Stimulated activated naive CD4-positive, alpha-beta T cell (primary cell): ENCODE measurements around the gene BSDC1.
A peak's percentile ranks its signal among the peaks of the same experiment; 100 is the strongest.

Experiments used
- DNase-seq, 6 experiments: peaks; one replicate each; lab custom pipeline; 2025; lab: John Stamatoyannopoulos, UW

Gene BSDC1

DNA sequence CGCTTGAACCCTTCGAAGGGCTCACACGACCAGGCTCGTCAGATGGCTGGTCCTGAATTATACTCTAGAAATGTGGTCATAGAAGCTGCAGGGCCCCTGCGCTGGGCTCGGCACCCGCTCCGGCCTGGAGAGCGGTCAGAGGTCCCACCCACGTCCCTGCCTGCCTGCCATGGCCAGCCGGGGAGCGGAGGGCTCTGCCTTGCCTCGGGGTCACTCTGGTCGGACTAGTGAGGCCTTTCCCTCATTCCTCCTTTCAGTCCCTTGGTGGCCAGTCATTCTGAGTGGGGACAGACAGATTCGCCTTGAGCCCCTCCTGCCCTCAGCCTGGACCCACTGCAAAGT lies 57.7 kb downstream of the BSDC1 start:
- DNase-seq, result no peak

GRCh38 chr1:32335790-32336590 lies 58.3 kb downstream of the BSDC1 start, which contains the start of gene MARCKSL1:
Gene MARCKSL1, minus strand, starts transcription at chr1:32336233. Its CDS starts 200 bp downstream, at chr1:32336033.
- peak; percentile 76 to 90 (median 88) for DNase-seq

- peak in 1 of 6 experiments; percentile 44 for DNase-seq
Measured at GRCh38 chr1:32335535-32335789, 58.8 kb downstream of the BSDC1 start.

DNA sequence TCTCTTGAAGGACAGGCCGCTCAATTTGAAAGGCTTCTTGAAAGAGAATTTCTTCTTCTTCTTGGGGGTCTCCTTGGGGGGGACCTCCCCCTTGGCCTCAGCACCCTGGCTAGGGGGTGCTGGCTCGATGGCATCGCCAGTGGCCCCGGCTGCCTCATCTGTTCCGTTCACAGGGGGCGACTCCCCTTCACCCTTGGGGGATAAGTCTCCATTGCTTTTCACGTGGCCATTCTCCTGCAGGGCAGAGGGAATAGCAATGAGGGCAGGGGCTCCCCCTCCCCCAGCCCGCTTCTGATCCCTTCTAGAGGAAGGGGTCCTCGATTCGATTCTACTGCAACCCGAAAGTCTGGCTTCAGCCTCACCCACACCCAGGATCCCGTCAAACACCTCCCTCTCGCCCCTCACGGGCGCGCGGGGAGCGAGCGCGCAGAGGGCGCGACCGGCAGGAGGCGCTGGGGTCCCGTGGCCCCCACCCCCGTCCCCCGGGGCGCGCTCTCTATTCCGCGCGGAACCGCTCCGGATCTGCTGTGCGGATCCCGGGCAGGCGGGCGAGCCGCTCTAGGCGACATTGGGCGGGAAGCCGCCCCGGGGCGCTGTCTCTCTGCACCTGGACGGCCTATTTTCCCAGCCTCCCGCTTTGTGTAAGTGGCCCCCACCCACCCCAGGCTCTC lies 59.2 kb downstream of the BSDC1 start:
- peak; percentile 47 to 80 (median 70) for DNase-seq

DNA sequence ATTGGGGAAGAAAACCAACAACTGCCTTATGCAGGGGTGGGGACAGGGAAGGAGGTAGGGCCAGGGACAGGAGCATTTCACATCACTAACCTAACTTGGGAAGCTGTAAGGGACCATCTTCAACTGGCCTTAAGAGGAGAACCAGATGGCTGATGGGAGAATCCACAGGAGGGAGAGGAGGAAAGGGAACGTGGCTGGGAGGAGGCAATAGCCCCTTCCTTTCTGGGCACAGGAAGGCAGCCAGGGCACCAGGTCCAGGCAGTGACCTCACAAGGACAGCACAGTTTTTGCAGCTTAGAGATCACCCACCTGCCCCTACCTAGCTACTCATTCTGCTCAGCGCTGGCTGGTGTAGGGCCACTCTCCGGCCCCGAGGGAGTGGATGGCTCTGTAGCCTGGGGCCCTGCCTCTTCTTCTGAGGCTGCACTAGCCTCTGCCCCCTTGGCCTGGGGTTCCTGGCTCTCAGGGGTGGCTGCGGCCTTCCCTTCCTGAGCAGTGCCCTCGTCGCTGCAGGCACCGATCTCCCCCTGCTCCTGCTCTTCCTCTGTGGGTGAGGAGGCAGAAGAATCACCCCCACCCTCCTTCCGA lies 59.9 kb downstream of the BSDC1 start:
- DNase-seq, result no peak

- DNase-seq, result no peak
Measured at GRCh38 chr1:32333251-32333963, 60.8 kb downstream of the BSDC1 start.

DNA sequence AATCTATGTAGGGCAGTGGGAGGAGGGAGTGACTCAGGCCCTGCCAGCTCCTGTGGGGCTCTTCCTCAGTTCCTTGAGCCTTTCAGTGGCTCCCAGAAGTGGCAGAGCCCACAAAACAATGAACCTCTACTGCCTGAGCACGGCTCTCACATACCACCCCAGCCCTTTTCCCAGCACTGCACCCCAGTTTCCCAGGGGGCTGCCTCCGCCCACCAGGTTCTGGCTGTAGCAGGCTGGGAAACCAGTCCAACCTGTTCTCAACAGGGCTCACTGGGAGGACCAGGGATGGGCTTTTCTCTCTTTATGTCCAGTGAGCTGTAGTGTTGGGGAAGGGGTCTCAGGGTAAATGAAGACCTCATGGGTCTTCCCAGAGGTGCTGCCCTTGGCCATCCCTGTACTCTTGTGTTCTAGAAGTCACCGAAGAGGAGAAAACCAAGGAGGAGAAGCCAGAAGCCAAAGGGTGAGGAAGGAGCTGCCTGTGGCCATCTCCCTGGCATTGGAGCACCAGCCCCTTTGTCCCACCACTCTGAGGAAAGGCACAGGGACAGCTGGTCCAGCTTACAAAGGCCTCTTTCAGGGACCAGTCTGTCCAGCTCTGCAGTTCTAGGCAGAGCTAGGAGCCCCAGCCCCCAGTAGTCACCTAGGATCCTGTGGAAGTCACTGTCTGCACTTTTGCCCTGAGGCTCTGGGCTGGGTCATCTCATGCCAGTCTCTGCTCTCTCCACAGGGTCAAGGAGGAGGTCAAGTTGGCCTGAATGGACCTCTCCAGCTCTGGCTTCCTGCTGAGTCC lies 61.8 kb downstream of the BSDC1 start:
- no peak for DNase-seq

DNA sequence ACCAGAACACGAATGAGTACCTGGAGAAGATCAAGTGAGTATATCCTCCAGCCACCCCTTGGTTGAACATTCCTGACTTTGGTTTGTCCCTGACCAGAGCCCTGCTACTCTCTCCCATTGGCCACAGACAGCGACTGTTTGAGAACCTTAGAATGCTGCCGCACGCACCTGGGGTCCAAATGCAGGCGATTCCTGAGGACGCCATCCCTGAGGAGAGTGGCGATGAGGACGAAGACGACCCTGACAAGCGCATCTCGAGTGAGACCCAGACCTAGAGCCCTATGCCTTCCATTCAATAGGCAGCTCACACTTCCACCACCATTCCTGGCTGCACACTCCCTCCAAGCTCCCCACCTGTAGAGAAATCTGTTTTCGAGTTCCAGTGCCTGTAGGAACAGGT lies 62.7 kb downstream of the BSDC1 start:
- DNase-seq, result no peak

DNA sequence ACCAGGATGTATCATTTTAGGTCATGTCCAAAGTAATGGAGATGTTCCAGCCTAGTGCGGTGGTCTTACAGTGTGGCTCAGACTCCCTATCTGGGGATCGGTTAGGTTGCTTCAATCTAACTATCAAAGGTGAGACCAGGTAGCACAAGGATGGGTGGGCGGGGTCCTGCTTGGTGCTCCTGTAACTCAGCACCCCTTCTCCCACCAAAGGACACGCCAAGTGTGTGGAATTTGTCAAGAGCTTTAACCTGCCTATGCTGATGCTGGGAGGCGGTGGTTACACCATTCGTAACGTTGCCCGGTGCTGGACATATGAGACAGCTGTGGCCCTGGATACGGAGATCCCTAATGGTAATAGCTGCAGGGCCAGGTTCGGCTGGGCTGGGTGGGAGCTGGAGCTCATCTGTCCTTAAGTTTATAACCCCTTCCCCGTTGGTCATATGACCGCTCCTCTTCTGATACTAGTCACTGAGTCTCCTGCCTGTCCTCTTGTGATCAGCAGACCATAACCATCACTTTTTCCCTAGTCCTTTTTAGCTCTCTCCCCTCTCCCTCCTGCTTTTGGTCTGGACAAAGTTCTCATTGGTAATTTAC lies 63.6 kb downstream of the BSDC1 start:
- DNase-seq, result no peak

DNA sequence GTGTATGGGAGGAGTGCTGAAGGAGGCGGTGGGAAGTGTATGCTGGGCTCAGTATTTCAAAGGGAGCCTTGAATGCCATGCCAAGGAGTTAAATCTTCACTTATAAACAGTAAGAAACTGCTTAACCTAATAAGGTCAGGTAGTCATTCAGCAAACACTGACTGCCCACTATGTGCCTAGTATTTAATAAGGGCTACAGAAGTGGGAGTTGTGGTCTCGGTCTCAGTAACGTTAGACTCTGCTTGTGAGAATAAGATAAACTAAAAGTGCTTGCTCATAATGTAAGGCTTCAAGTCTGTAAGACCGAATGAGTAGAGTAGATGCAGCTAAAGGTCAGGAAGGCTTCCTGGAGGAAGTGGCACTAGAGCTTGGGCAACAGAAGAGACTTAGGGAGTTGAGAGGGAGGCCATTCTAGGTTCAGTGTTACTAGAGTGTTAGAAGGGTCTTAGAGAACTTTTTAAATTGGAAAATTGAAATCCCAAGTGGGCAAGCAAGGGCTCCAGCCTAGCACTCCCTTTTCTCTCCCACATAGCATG lies 64.2 kb downstream of the BSDC1 start:
- no peak for DNase-seq

- no peak for DNase-seq
Measured at GRCh38 chr1:32327204-32327603, 67.0 kb downstream of the BSDC1 start.

DNA sequence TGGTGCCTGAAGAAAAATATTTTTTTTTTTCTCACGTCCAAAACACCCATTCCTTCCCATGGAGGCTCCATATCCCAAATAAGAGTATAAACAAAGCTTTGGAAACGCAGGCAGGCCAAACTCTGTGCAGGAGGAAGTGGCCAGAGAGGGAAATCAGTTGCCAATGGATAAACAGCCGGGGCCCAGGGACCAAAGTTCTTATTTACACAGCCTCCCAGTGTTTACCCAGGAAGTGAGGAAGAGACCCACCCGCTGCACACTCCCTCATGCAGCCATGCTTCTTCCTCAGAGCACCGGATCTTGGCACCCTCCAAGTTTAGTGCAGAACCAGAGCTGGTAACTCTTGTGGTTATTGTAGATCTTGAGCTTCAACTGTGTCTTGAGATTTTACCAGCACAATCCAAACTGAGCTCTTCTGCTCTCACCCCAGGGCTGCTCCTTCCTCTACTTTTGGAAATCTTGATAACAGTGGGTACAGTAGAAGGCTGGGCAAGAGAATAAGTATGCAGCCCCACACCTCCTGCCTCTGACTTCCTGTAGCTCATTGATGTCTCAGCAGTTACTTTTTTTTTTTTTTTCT lies 72.4 kb downstream of the BSDC1 start:
- DNase-seq, result peak in 4 of 6 experiments; percentile 36 to 68 (median 57)

DNA sequence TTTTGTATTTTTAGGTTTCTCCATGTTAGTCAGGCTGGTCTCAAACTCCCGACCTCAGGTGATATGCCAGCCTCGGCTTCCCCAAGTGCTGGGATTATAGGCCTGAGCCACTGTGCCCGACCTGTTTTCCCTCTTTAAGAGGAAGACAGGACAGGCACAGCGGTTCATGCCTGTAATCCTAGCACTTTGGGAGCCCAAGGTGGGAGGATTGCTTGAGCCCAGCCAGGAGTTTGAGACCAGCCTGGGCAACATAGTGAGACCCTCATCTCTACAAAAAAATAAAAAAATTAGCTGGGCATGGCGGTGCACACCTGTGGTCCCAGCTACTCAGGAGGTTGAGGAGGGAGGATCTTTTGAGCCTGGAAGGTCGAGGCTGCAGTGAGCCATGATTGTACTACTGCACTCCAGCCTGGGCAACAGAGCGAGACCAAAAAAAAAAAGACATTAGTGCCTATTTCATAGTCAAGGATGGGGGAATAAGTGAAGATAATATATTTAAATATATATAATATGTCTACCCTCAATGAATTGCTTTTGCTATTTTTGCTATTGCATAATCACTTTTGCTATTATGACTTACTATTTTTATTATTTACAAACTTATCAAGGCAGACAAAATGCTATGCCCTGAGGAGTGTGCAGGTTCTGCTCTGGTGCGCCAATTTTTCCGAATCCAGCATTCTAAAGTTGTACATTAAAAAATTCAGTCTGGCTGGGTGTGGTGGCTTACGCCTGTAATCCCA lies 75.9 kb downstream of the BSDC1 start:
- DNase-seq, result no peak

- DNase-seq, result no peak
Measured at GRCh38 chr1:32316903-32317277, 77.4 kb downstream of the BSDC1 start.
